Liver (tissue), 3 donors: ENCODE measurements around the gene KCNE3.

Source experiments
- CTCF ChIP-seq: fragments of 150-350 bp; IDR thresholded peaks from 2 replicates; pipeline ENCODE4 v1.5.1; 2017; ENCODE audit warnings: improper control_type of control experiment, low read depth, low read length; ENCODE audit not compliant: missing input control
- EGR1 ChIP-seq, 2 donors: IDR thresholded peaks; 2 replicates each; pipeline ENCODE4 v1.6.1; 2016 to 2018; ENCODE audit warnings: antibody characterized with exemption in 2 of 2, low read depth in 2 of 2
- MAX ChIP-seq: IDR thresholded peaks from 2 replicates; pipeline ENCODE4 v1.6.1; 2016; ENCODE audit warnings: antibody characterized with exemption
- YY1 ChIP-seq: IDR thresholded peaks from 2 replicates; pipeline ENCODE4 v1.6.1; 2016; ENCODE audit warnings: antibody characterized with exemption, mild to moderate bottlenecking
- donor health status: healthy.
- donor health status: healthy.

- no peak for TF ChIP-seq YY1
- no peak for TF ChIP-seq CTCF
- TF ChIP-seq MAX, result no peak
- no peak for TF ChIP-seq EGR1 (IDR thresholded peaks at IDR 0.05; ENCODE audit: low read depth in 2 of 2)
Observed at GRCh38 chr11:74480688-74481417, 13.5 kb upstream of the KCNE3 start.
